ENCODE data around the gene E2F6.
"Not testable (repeated sequence)": the region's sequence is repeated elsewhere in the genome, so short reads cannot be mapped to it uniquely, and the experiment has no call there.

Gene E2F6

DNA sequence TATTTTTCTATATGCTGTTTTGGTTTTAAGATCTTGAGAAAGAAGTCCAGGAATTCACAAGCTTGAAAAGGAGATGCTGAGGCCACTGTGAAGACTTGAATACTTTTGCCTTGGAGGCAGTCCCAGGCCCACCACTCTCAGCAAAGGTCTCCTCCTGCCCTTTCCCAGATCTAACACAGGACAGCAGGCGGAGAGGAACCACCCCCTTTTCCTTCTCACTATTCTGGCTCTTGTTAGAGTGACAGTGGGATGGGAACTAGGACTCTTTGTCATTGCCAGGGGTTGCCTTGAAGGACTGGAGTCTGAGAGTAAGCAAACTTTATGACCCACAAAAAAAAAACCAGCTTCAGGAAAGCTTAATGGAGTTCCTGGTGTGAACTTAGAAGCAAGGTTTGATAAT is 54.7 kb downstream of the E2F6 start:
- no peak for DNase-seq

DNA sequence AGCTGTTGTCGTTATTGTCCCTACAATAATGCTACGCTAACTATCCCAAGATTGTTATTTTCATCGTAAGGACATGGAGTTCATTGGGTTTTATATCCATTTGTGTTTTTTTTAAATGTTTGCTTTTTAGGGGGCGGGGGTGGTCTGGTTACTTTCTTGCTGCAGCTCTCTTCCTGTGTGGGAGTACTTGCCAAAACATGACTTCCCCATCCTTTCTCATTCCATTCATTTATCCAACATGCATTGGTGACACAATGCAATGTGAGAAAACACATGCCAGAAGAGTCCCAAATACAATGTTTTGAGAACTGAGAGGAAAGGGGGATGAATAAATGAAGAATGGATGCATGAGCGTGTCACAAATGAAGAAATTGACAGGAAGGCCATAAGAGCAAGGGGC is 55.9 kb downstream of the E2F6 start:
- DNase-seq, result no peak

- no peak for DNase-seq
Observed at GRCh38 chr2:11409572-11409959, 56.4 kb downstream of the E2F6 start.

DNA sequence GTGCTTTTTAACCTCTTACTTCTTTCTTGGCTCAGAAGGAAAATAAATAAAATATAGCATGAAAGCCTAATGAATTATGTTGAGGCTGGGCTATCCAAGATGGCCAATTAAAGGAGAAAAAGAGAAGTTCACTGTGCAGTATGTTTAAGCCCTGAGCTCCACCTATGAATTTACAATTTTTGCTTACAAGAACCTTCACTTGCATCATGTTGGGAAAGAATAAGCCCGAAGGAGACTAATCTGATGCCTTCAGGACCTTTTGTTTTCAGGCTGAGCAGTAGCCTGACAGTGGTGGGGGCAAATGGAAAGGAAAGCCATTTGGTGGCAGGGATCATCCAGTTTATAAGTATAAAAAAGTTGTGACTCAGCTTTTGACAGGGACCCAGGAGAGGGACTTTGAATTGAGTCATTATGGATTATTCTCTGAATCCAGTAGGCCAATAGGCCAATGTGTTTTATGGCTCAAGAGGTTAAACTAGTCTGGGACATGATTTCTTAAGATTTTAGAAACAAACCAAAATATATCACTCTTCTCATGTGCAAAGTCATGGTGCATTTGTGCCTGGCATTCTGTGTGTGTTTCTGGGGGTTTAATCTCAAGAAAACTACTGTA is 56.9 kb downstream of the E2F6 start:
- no peak for DNase-seq

DNA sequence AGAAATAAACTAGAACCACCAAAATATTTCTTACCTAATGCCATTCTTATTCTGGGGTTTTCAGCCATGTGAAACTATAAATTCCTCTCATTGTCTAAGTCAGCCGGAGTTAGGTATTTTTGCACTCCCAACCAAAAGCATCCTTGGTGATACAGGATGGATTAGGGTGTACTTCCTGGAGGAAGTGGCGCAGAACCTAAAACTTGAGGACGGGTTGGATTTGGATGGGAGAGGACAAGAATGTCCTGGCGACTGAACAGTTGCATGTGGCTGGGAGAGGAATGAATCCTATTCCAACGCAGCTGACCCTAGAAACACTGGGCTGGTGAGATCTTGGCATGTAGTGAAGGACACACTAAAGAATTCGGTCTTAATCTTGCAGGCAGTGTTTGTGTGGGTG is 58.5 kb downstream of the E2F6 start:
- DNase-seq, result no peak

DNA sequence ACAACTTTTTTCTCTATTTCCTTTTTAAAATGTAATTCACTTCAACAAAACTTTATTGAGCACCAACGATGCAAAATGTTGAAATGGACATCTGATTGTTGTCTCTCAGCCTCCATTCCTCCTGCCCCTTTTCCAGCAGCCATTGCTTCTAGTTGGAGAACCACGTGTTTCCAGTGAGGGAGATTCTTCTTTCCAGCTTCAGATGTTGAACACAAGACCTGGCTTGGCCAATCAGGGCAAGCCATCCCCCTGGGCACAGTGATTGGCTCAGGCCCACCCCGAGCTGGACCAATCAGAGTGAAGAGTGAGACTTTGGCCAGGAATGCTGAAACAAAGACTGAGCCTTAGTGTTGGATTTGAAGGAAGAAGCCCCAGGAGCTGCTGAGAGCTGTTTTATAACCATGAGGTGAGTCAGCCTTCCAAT is 59.0 kb downstream of the E2F6 start:
- DNase-seq, result no peak

DNA sequence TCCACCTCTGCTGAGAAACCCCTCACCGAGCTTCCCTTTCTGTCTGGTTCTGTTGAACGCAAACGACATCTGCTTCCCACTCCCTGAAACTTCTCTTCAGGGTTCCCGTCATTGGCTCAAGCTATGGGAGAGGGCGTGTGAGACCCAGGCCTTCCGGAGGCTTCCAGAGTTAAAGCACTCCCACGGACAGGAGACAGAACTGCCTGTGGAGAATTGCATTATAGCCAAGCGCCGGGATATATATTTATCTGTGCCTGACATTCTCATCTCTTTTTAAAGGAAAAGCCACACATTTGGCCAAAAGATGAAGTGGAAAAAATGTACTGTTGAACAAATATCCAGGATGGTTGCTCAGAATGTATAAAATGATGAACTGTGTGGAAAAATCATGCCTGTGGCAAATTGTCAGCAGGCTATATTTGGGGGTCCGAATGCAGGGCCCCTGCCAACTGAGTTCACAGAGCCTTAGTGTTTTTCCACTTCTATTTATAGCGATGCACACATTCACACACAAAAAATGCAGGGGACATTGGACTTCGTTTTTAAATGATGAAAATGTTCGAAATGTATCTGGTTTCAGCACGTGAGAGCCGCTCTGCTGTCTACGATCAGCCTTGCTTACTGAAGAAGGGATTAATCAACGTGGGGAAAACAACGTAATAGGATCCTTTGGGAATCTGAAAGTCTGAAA is 59.5 kb downstream of the E2F6 start:
- no peak for DNase-seq

GRCh38 chr2:11405599-11406266 is 60.2 kb downstream of the E2F6 start:
- no peak for DNase-seq

- DNase-seq, result not testable (repeated sequence)
Observed at GRCh38 chr2:11405074-11405406, 60.9 kb downstream of the E2F6 start.

- DNase-seq, result no peak
Observed at GRCh38 chr2:11404376-11405073, 61.4 kb downstream of the E2F6 start.

- DNase-seq, result no peak
Observed at GRCh38 chr2:11402436-11402835, 63.5 kb downstream of the E2F6 start.

- no peak for DNase-seq
Observed at GRCh38 chr2:11399438-11399762, 66.6 kb downstream of the E2F6 start.

DNA sequence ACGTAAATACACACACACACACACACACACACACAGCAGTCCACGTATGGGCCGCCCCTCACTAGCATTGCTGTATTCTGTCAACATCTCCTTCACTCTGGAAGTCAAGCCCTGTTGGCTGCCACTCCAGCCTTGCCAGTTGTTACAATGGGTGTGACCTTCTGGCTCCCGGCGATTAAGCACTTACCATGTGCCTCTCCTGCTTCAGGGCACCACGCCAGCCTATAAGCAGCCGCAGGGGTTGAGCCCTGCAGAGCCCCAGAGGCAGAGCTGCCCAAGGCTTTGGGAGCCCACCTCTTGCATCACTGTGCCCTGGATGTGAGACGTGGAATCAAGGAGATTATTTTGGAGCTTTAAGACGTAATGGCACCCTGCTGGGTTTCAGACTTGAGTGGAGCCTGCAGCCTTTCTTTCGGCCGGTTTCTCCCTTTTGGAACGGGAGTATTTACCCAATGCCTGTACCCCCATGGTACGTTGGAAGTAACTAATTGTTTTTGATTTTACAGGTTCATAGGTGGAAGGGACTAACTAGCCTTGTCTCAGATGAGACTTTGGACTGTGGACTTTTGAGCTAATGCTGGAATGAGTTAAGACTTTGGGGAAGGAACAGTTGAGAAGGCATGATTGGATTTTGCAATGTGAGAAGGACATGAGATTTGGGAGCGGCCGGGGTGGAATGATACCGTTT is 67.1 kb downstream of the E2F6 start:
- peak; percentile 15 to 46 for DNase-seq

GRCh38 chr2:11397513-11397912 is 68.4 kb downstream of the E2F6 start:
- DNase-seq, result no peak

DNA sequence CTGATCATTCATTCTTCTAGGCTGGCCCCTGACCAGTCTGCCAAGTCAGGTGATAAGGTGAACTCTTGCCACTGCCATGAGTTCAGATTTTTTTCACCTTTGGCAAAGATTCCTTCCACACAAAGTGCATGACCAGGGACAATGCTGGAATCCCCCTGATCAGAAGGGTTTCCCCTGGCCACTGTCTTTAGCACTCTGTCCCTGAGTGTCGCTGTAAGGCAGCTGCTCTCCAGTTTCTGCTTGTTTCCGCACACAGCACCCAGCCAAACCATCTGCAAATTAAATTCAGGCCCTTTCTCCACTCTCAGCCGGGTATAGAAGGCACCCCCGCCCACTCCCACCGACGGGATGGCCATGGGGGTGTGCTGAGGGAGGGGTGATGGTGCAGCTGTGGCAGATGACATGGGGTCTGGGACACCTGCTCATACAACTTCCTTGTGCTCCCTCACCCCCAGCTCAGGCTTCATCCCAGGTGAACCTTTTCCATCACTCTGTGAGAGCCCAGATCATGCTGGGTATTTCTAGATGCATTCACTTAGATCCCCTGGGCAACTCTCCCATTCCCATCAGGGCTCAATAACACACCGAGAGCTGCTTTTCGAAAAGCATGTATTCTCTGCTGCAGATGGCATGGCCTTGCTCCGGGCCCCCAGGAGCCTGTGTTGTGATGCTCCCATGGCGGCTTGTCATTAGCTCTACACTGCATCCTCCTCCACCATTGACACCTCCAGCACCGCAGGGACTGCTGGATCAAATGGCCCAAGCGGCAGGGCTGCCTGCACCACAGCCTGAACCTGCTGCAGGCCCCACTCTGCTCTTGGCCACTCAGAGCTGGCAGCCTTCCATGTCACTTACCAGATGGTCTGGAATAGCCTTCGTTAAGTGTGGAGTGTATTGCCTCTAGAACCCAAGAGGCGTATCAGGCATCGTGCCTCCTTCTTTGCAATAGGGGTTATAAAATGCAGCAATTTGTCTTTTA is 69.2 kb downstream of the E2F6 start:
- DNase-seq, result peak; percentile 37 to 73

DNA sequence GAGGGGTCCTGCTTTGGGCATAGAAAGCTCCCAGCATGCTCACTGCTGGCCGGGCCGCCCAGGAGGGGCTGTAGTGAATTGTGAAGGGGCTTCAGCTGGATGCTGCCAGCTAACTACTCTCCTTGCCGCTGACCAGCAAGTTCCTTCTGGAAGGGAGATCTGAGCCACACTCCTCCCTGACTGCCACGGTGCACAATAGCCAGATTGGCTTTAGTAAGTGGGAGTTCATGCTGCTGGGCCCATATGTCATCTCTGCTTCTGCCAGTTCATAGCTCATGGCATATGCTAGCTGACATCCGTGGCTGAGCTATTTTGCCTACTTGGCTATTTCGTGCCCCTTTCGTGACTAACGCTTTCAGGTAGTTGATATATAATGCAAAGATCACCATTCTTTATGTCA is 69.9 kb downstream of the E2F6 start:
- DNase-seq, result no peak

- no peak for DNase-seq
Observed at GRCh38 chr2:11395389-11395788, 70.6 kb downstream of the E2F6 start.
